HCT116 (cell line): ENCODE measurements around the gene HELZ2.

ENCODE experiments used
- CEBPB ChIP-seq: IDR thresholded peaks from 2 replicates; pipeline ENCODE4 v1.6.1; 2012; ENCODE audit warnings: low read depth
- CTCF ChIP-seq, 3 experiments: fragments of 200-600 bp in 1 of 3; sonication (generic) in 1 of 3; IDR thresholded peaks in 2 of 3; conservative IDR thresholded peaks in 1 of 3; 2 replicates each; pipeline ENCODE4 v1.5.1; 2012 to 2017; ENCODE audit warnings: low read depth in 2 of 3, low read length in 2 of 3, antibody characterized with exemption in 1 of 3, borderline replicate concordance in 1 of 3, control low read depth in 1 of 3, mild to moderate bottlenecking in 1 of 3, mixed read lengths in 1 of 3, mixed run types in 1 of 3, moderate library complexity in 1 of 3; ENCODE audit not compliant: insufficient read depth in 1 of 3
- EZH2 ChIP-seq: fragments of 200-600 bp; sonication (generic); IDR thresholded peaks from 2 replicates; pipeline ENCODE4 v1.6.1; 2017; ENCODE audit warnings: antibody characterized with exemption, mixed run types
- POLR2A ChIP-seq: IDR thresholded peaks from 2 replicates; pipeline ENCODE4 v1.7.0; 2011; ENCODE audit warnings: borderline replicate concordance; ENCODE audit not compliant: insufficient read depth, insufficient read length; ENCODE audit errors: extremely low read depth
- POLR2AphosphoS5 ChIP-seq: IDR thresholded peaks from 2 replicates; pipeline ENCODE4 v1.6.1; 2011; ENCODE audit warnings: mild to moderate bottlenecking, low read depth, low read length, moderate library complexity
- REST ChIP-seq: IDR thresholded peaks from 2 replicates; pipeline ENCODE4 v1.6.1; 2012; ENCODE audit warnings: low read depth

GRCh38 chr20:63591147-63591533 is 17.1 kb upstream of the HELZ2 start:
- TF ChIP-seq CTCF (IDR thresholded peaks at IDR 0.05 in 2 of 3, conservative IDR thresholded peaks at IDR 0.05 in 1 of 3; ENCODE audit: borderline replicate concordance in 1 of 3, insufficient read depth in 1 of 3, low read depth in 2 of 3, low read length in 2 of 3) (no peak), CEBPB (no peak), POLR2A (no peak), REST (no peak), POLR2AphosphoS5 (no peak), EZH2 (no peak)
